H9 (cell line): ENCODE data around the gene CCT7. TPM values are rescaled to one million over a fixed set of nuclear protein-coding genes. Genes with fewer than 3 reads are reported as not detected.
"Not testable (repeated sequence)": the region's sequence is repeated elsewhere in the genome, so short reads cannot be mapped to it uniquely, and the experiment has no call there.

Source experiments
- DNase-seq: peaks from one replicate; pipeline ENCODE4 v3.0.0-alpha.2; 2017
- H2AFZ ChIP-seq: one replicate; pipeline ENCODE4 v1.6.1; 2013; ENCODE audit warnings: mild to moderate bottlenecking, low read length, control low read depth, moderate library complexity
- H2AK5ac ChIP-seq: 2 replicates; pipeline ENCODE4 v1.6.1; 2013; ENCODE audit warnings: low read length, control low read depth, mixed read lengths; ENCODE audit not compliant: insufficient read length
- H2BK120ac ChIP-seq: one replicate; pipeline ENCODE4 v1.6.1; 2013; ENCODE audit warnings: low read depth, mild to moderate bottlenecking, low read length, control low read depth, inconsistent platforms; ENCODE audit not compliant: poor library complexity, severe bottlenecking
- H2BK12ac ChIP-seq: 2 replicates; pipeline ENCODE4 v1.6.1; 2013; ENCODE audit warnings: low read length, control low read depth, mixed read lengths, low read depth; ENCODE audit not compliant: insufficient read length
- H2BK15ac ChIP-seq: 2 replicates; pipeline ENCODE4 v1.6.1; 2013; ENCODE audit warnings: low read depth, low read length, control low read depth
- H2BK20ac ChIP-seq: one replicate; pipeline ENCODE4 v1.6.1; 2013; ENCODE audit warnings: low read depth, mild to moderate bottlenecking, low read length, control low read depth, inconsistent platforms; ENCODE audit not compliant: poor library complexity, severe bottlenecking
- H2BK5ac ChIP-seq: 2 replicates; pipeline ENCODE4 v1.6.1; 2013; ENCODE audit warnings: low read length, control low read depth, mixed read lengths; ENCODE audit not compliant: insufficient read length
- H3K14ac ChIP-seq: 2 replicates; pipeline ENCODE4 v1.6.1; 2013; ENCODE audit warnings: low read length, control low read depth; ENCODE audit not compliant: insufficient read depth
- H3K18ac ChIP-seq: 2 replicates; pipeline ENCODE4 v1.6.1; 2013; ENCODE audit warnings: low read depth, mild to moderate bottlenecking, mixed read lengths, low read length, control low read depth; ENCODE audit not compliant: insufficient read length
- H3K23ac ChIP-seq: 2 replicates; pipeline ENCODE4 v1.6.1; 2013; ENCODE audit warnings: low read length, control low read depth, mixed read lengths, low read depth; ENCODE audit not compliant: insufficient read length
- H3K23me2 ChIP-seq: 2 replicates; pipeline ENCODE4 v1.6.1; 2013; ENCODE audit warnings: low read depth, mild to moderate bottlenecking, mixed read lengths, low read length, control low read depth; ENCODE audit not compliant: insufficient read length, poor library complexity, severe bottlenecking
- H3K27ac ChIP-seq: 2 replicates; pipeline ENCODE4 v1.5.1; 2013; ENCODE audit warnings: low read length, control low read depth, mixed read lengths, low read depth; ENCODE audit not compliant: insufficient read length
- H3K27me3 ChIP-seq: 2 replicates; pipeline ENCODE4 v1.6.1; 2013; ENCODE audit warnings: low read length, control low read depth, inconsistent platforms; ENCODE audit not compliant: insufficient read depth
- H3K4ac ChIP-seq: 2 replicates; pipeline ENCODE4 v1.6.1; 2013; ENCODE audit warnings: low read depth, mild to moderate bottlenecking, control low read depth, inconsistent platforms, low read length, moderate library complexity
- H3K4me1 ChIP-seq: 2 replicates; pipeline ENCODE4 v1.6.1; 2013; ENCODE audit warnings: low read length, control low read depth, inconsistent platforms; ENCODE audit not compliant: insufficient read depth
- H3K4me2 ChIP-seq: 2 replicates; pipeline ENCODE4 v1.6.1; 2013; ENCODE audit warnings: low read length, control low read depth, mixed read lengths; ENCODE audit not compliant: insufficient read length, insufficient read depth
- H3K56ac ChIP-seq: 2 replicates; pipeline ENCODE4 v1.6.1; 2013; ENCODE audit warnings: low read depth, mild to moderate bottlenecking, mixed read lengths, low read length, control low read depth; ENCODE audit not compliant: insufficient read length
- H3K79me1 ChIP-seq: 2 replicates; pipeline ENCODE4 v1.6.1; 2013; ENCODE audit warnings: low read depth, mild to moderate bottlenecking, moderate library complexity, low read length, control low read depth, inconsistent platforms; ENCODE audit not compliant: insufficient read depth, poor library complexity, severe bottlenecking
- H3K79me2 ChIP-seq: 2 replicates; pipeline ENCODE4 v1.6.1; 2013; ENCODE audit warnings: low read length, control low read depth, inconsistent platforms; ENCODE audit not compliant: insufficient read depth
- H3K9ac ChIP-seq: 2 replicates; pipeline ENCODE4 v1.6.1; 2013; ENCODE audit warnings: low read length, control low read depth, mixed read lengths; ENCODE audit not compliant: insufficient read length; ENCODE audit errors: extremely low read depth
- H3K9me3 ChIP-seq: one replicate; pipeline ENCODE4 v1.6.1; 2013; ENCODE audit warnings: low read depth, low read length, inconsistent platforms; ENCODE audit not compliant: control insufficient read depth
- H3T11ph ChIP-seq: one replicate; pipeline ENCODE4 v1.6.1; 2013; ENCODE audit warnings: mild to moderate bottlenecking, low read length, control low read depth, inconsistent platforms
- H4K20me1 ChIP-seq: one replicate; pipeline ENCODE4 v1.6.1; 2013; ENCODE audit not compliant: control insufficient read depth, insufficient read length, insufficient read depth
- H4K5ac ChIP-seq: 2 replicates; pipeline ENCODE4 v1.6.1; 2013; ENCODE audit warnings: low read depth, mild to moderate bottlenecking, mixed read lengths, low read length, control low read depth; ENCODE audit not compliant: insufficient read length
- H4K8ac ChIP-seq: replicated peaks from 2 replicates; pipeline ENCODE4 v1.6.1; 2013; ENCODE audit warnings: low read length, control low read depth, mixed read lengths, low read depth; ENCODE audit not compliant: insufficient read length
- H4K91ac ChIP-seq: 2 replicates; pipeline ENCODE4 v1.6.1; 2013; ENCODE audit warnings: low read depth, mild to moderate bottlenecking, moderate library complexity, mixed read lengths, low read length, control low read depth; ENCODE audit not compliant: insufficient read length
- H3K27ac Mint-ChIP-seq, 3 experiments: 2 replicates in 2 of 3; 3 replicates in 1 of 3; pipeline ENCODE4 v1.8.0; 2020 to 2021; ENCODE audit warnings: mixed read lengths in 3 of 3, mild to moderate bottlenecking in 1 of 3, moderate library complexity in 1 of 3
- H3K27me3 Mint-ChIP-seq: 2 replicates; pipeline ENCODE4 v1.8.0; 2021; ENCODE audit warnings: low read depth, mild to moderate bottlenecking, moderate library complexity, mixed read lengths
- H3K36me3 Mint-ChIP-seq, 3 experiments: 2 replicates in 2 of 3; 3 replicates in 1 of 3; pipeline ENCODE4 v1.8.0; 2020 to 2021; ENCODE audit warnings: low read depth in 3 of 3, mixed read lengths in 3 of 3; ENCODE audit not compliant: insufficient read depth in 1 of 3
- H3K4me1 Mint-ChIP-seq, 2 experiments: 2 replicates each; pipeline ENCODE4 v1.8.0; 2020; ENCODE audit warnings: mixed read lengths in 2 of 2
- H3K4me3 Mint-ChIP-seq, 2 experiments: 2 replicates in 1 of 2; 3 replicates in 1 of 2; pipeline ENCODE4 v1.8.0; 2020 to 2021; ENCODE audit warnings: mild to moderate bottlenecking in 2 of 2, mixed read lengths in 2 of 2, moderate library complexity in 1 of 2
- H3K9me3 Mint-ChIP-seq, 2 experiments: 2 replicates in 1 of 2; 3 replicates in 1 of 2; pipeline ENCODE4 v1.8.0; 2020; ENCODE audit warnings: mild to moderate bottlenecking in 2 of 2, mixed read lengths in 2 of 2, moderate library complexity in 1 of 2
- WGBS: extraction: QIAGEN DNeasy Blood & Tissue Kit; methylation state at CpG from one replicate; pipeline ENCODE4 v1.1.7; 2013; ENCODE audit warnings: missing lambda C conversion rate, low lambda C conversion rate, mixed read lengths; ENCODE audit not compliant: insufficient read length; ENCODE audit errors: extremely low coverage; 5-methylcytosine and 5-hydroxymethylcytosine counted together
- total RNA-seq: library from RNA; stranded (reverse); gene quantifications from 2 replicates; pipeline ENCODE4 v1.2.1, GENCODE V29; 2021
- TF ChIP-seq, protein P1 (sequence below): fragments of 200-600 bp; sonication (generic); conservative IDR thresholded peaks from 3 replicates; pipeline ENCODE4 v1.8.0; 2021; ENCODE audit warnings: antibody characterized with exemption, mild to moderate bottlenecking

CCT7 gene
- total RNA-seq, 1 experiment from 2014 or later, result 500 TPM

DNA sequence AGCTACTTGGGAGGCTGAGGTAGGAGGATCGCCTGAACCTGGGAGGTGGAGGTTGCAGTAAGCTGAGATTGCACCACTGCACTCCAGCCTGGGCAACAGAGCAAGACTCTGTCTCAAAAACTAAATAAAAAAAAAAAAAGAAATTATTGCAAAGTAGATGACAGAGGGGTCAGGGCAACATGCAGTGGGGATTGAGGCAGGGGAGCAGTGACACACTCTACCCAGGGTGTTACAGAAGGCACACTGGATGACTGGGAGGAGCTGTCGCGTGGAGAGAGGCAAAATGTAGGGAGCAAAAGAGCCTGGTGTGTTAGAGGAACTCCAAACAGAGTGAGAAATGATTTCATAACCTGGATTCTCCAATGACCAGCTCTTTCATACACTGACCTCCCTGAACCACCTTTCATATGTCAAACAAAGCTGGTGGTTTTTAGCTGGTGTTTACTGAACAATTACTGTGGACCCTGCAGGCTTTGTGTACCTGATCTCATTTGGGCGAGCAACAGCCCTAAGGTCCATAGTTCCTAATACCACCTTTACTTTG is 28.1 kb downstream of the CCT7 start:
- no peak overlapping the region for H3K14ac ChIP-seq
- H3K56ac ChIP-seq, result no peak overlapping the region
- peaks cover 13 to 42% (median 26%) of the 10 kb centered on the region in 3 experiments; a peak in 6 of 7 replicates for H3K36me3 Mint-ChIP-seq
- no CpG with 5 or more reads among the region's 4 CpGs for WGBS
- no peak overlapping the region for H2BK15ac ChIP-seq
- H2BK12ac ChIP-seq, result no peak overlapping the region
- peaks cover 3% of the 10 kb centered on the region for H3K27me3 Mint-ChIP-seq
- DNase-seq, result no peak
- peaks cover 2 to 7% of the 10 kb centered on the region in 2 experiments for H3K4me1 Mint-ChIP-seq
- H3K18ac ChIP-seq, result no peak overlapping the region
- no peaks in the 10 kb centered on the region for H3K9me3 ChIP-seq
- H2BK5ac ChIP-seq, result no peak overlapping the region
- H3K79me1 ChIP-seq, result no peaks in the 10 kb centered on the region
- H3K4ac ChIP-seq, result no peak overlapping the region
- H3K4me3 Mint-ChIP-seq, result no peak overlapping the region
- no peaks in the 10 kb centered on the region for H3K79me2 ChIP-seq
- no peaks in the 10 kb centered on the region for H4K20me1 ChIP-seq
- no peaks in the 10 kb centered on the region for H3K23me2 ChIP-seq
- no peaks in the 10 kb centered on the region for H3K27me3 ChIP-seq
- no peak overlapping the region for H2AK5ac ChIP-seq
- H2BK20ac ChIP-seq, result no peak overlapping the region
- peak overlapping the region in 1 of 3 experiments; percentile 81; a peak in 1 of 7 replicates for H3K27ac Mint-ChIP-seq
- no peak overlapping the region for H4K5ac ChIP-seq
- H3K4me1 ChIP-seq, result no peaks in the 10 kb centered on the region
- H3K9me3 Mint-ChIP-seq, result no peaks in the 10 kb centered on the region
- H3K4me2 ChIP-seq, result no peak overlapping the region
- H4K91ac ChIP-seq, result no peak overlapping the region
- no peak overlapping the region for H3K27ac ChIP-seq
- TF ChIP-seq, protein P1, sequence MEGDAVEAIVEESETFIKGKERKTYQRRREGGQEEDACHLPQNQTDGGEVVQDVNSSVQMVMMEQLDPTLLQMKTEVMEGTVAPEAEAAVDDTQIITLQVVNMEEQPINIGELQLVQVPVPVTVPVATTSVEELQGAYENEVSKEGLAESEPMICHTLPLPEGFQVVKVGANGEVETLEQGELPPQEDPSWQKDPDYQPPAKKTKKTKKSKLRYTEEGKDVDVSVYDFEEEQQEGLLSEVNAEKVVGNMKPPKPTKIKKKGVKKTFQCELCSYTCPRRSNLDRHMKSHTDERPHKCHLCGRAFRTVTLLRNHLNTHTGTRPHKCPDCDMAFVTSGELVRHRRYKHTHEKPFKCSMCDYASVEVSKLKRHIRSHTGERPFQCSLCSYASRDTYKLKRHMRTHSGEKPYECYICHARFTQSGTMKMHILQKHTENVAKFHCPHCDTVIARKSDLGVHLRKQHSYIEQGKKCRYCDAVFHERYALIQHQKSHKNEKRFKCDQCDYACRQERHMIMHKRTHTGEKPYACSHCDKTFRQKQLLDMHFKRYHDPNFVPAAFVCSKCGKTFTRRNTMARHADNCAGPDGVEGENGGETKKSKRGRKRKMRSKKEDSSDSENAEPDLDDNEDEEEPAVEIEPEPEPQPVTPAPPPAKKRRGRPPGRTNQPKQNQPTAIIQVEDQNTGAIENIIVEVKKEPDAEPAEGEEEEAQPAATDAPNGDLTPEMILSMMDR, result no peak
- H2AFZ ChIP-seq, result no peak overlapping the region
- H3K9ac ChIP-seq, result no peak overlapping the region
- no peak overlapping the region for H4K8ac ChIP-seq
- H2BK120ac ChIP-seq, result no peak overlapping the region
- H3T11ph ChIP-seq, result no peak overlapping the region
- no peak overlapping the region for H3K23ac ChIP-seq

DNA sequence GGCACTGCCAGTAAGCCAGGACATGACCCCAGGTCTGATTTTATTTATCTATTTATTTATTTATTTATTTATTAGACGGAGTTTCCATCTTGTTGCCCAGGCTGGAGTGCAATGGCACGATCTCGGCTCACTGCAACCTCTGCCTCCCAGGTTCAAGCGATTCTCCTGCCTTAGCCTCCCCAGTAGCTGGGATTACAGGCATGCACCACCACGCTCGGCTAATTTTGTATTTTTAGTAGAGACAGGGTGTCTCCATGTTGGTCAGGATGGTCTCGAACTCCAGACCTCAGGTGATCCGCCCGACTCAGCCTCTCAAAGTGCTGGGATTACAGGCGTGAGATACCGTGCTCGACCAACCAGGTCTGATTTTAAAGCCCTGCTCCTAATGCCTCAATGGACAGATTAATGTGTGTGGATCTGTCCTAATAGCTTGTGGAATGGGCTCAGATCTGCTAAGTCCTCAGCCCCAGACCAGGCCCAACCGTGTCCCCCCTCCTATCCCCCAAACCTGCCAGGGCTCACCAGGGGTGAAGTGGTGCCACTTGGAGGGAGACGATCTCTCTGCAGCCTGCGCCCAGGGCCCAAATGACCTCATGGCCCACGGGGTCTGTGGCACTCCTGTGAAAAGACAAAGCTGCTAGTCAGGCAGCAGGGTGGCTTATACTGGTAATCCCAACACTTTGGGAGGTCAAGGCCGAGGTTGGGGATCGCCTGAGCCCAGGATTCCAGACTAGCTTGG is 28.8 kb downstream of the CCT7 start:
- not testable (repeated sequence) for H4K20me1 ChIP-seq, H2AK5ac ChIP-seq, H3K9me3 ChIP-seq, H3K14ac ChIP-seq, H3T11ph ChIP-seq, H3K18ac ChIP-seq, H3K56ac ChIP-seq, H4K5ac ChIP-seq, H3K4me1 ChIP-seq, H2BK20ac ChIP-seq, H3K27ac Mint-ChIP-seq, H3K4me2 ChIP-seq, H3K9ac ChIP-seq, H3K9me3 Mint-ChIP-seq, H3K27me3 Mint-ChIP-seq, H3K27ac ChIP-seq, H4K8ac ChIP-seq, H2BK5ac ChIP-seq, H3K23me2 ChIP-seq, H4K91ac ChIP-seq, H2AFZ ChIP-seq, H3K4ac ChIP-seq, H2BK120ac ChIP-seq, DNase-seq, H3K27me3 ChIP-seq, H2BK15ac ChIP-seq, H2BK12ac ChIP-seq, H3K4me1 Mint-ChIP-seq, H3K79me2 ChIP-seq, H3K4me3 Mint-ChIP-seq, H3K23ac ChIP-seq, H3K79me1 ChIP-seq
- WGBS, result no CpG with 5 or more reads among the region's 18 CpGs
- H3K36me3 Mint-ChIP-seq, result peaks cover 13 to 42% (median 26%) of the 10 kb centered on the region in 3 experiments; a peak in 6 of 7 replicates
